Breast epithelium (tissue), 4 donors: Measurements from ENCODE around the gene CACNA2D3. TPM values are rescaled to one million over a fixed set of nuclear protein-coding genes. Genes with fewer than 3 reads are reported as not detected.

Source experiments
- DNase-seq, 2 donors: peaks; one replicate each; pipeline ENCODE4 v3.0.0-alpha.2; 2019; ENCODE audit warnings: low spot score in 2 of 2
- H3K27ac ChIP-seq, 2 donors: fragments of 200-600 bp; sonication (generic) in 1 of 2; one replicate each; pipeline ENCODE4 v1.5.1; 2016 to 2019; ENCODE audit warnings: mild to moderate bottlenecking in 1 of 2
- H3K27me3 ChIP-seq, 2 donors: fragments of 200-600 bp; sonication (generic) in 1 of 2; one replicate each; pipeline versions ENCODE4 v1.5.1 to v1.6.0; 2017 to 2019; ENCODE audit warnings: control low read depth in 1 of 2, mild to moderate bottlenecking in 1 of 2
- H3K36me3 ChIP-seq: fragments of 200-600 bp; one replicate; pipeline ENCODE4 v1.5.1; 2019
- H3K4me1 ChIP-seq, 2 donors: fragments of 200-600 bp; sonication (generic); one replicate each; pipeline ENCODE4 v1.5.1; 2016 to 2019; ENCODE audit warnings: control low read depth in 1 of 2
- H3K4me3 ChIP-seq, 3 donors: fragments of 200-600 bp; sonication (generic); 1 replicate in 2 of 3; 2 replicates in 1 of 3; pipeline ENCODE4 v1.5.1; 2016 to 2019; ENCODE audit warnings: mild to moderate bottlenecking in 3 of 3, moderate library complexity in 2 of 3
- H3K9me3 ChIP-seq, 2 donors: fragments of 200-600 bp; sonication (generic) in 1 of 2; one replicate each; pipeline ENCODE4 v1.5.1; 2016 to 2019; ENCODE audit warnings: control low read depth in 1 of 2
- CTCF ChIP-seq, 3 donors: fragments of 450-650 bp; IDR thresholded peaks; one replicate each; pipeline ENCODE4 v1.5.1; 2016 to 2017; ENCODE audit warnings: antibody characterized with exemption in 3 of 3, mild to moderate bottlenecking in 3 of 3, moderate library complexity in 3 of 3
- POLR2A ChIP-seq: fragments of 450-650 bp; IDR thresholded peaks from one replicate; pipeline ENCODE4 v1.6.1; 2016; ENCODE audit warnings: antibody characterized with exemption, mild to moderate bottlenecking, moderate library complexity
- POLR2AphosphoS5 ChIP-seq, 3 donors: sonication (generic); formaldehyde crosslinking; IDR thresholded peaks; one replicate each; pipeline ENCODE4 v1.6.1; 2017; ENCODE audit warnings: antibody characterized with exemption in 3 of 3
- intact Hi-C: fragments of 100-400 bp; cut with DNase I; formaldehyde crosslinking; loops from one replicate; pipeline ENCODE4 v1.15.1; 2023; ENCODE audit warnings: low total_unique reads
- total RNA-seq, 3 donors: library from RNA; depleted of rRNA; stranded (reverse); fragments of >200 nt; gene quantifications; one replicate each; pipeline ENCODE4 v1.1.0, GENCODE V29; 2016

CACNA2D3 gene
- total RNA-seq, 3 donors from 2014 or later, result 0.59 to 3.4 (median 2.3) TPM

- no peak for DNase-seq
- H3K9me3 ChIP-seq, result no peaks in the 10 kb centered on the region
- no peaks in the 10 kb centered on the region for H3K27me3 ChIP-seq
- TF ChIP-seq CTCF (IDR thresholded peaks at IDR 0.05), result no peak
- no peak for TF ChIP-seq POLR2AphosphoS5 (IDR thresholded peaks at IDR 0.05)
- no peak for TF ChIP-seq POLR2A
- no peak overlapping the region for H3K4me3 ChIP-seq
- intact Hi-C loops, result no loop called here
- no peaks in the 10 kb centered on the region for H3K36me3 ChIP-seq
- H3K27ac ChIP-seq, result no peak overlapping the region
- H3K4me1 ChIP-seq, result no peaks in the 10 kb centered on the region
Observed at GRCh38 chr3:54535619-54536018, 413.3 kb downstream of the CACNA2D3 start.

GRCh38 chr3:54536450-54536849 is 414.1 kb downstream of the CACNA2D3 start:
- H3K4me1 ChIP-seq, result no peaks in the 10 kb centered on the region
- intact Hi-C loops, result no loop called here
- H3K36me3 ChIP-seq, result no peaks in the 10 kb centered on the region

GRCh38 chr3:54537506-54537905 is 415.2 kb downstream of the CACNA2D3 start:
- Histone ChIP-seq H3K27me3 (no peaks in the 10 kb centered on the region), H3K9me3 (no peaks in the 10 kb centered on the region), H3K36me3 (no peaks in the 10 kb centered on the region), H3K4me3 (no peak overlapping the region), H3K4me1 (no peaks in the 10 kb centered on the region), H3K27ac (no peak overlapping the region)
- no peak for DNase-seq
- TF ChIP-seq CTCF (IDR thresholded peaks at IDR 0.05) (no peak), POLR2AphosphoS5 (IDR thresholded peaks at IDR 0.05) (no peak), POLR2A (no peak)
- intact Hi-C loops, result no loop called here

More at GRCh38 chr3:54536450-54536849, 414.1 kb downstream of the CACNA2D3 start:
- H3K4me3 ChIP-seq, result no peak overlapping the region
- no peaks in the 10 kb centered on the region for H3K27me3 ChIP-seq
- TF ChIP-seq CTCF (IDR thresholded peaks at IDR 0.05) (no peak), POLR2A (no peak), POLR2AphosphoS5 (IDR thresholded peaks at IDR 0.05) (no peak)
- no peak overlapping the region for H3K27ac ChIP-seq
- H3K9me3 ChIP-seq, result no peaks in the 10 kb centered on the region
- no peak for DNase-seq

GRCh38 chr3:54538346-54538745 is 416.0 kb downstream of the CACNA2D3 start:
- no peak for DNase-seq
- H3K4me3 ChIP-seq, result no peak overlapping the region
- intact Hi-C loops, result no loop called here
- H3K36me3 ChIP-seq, result no peaks in the 10 kb centered on the region
- no peaks in the 10 kb centered on the region for H3K4me1 ChIP-seq
- TF ChIP-seq CTCF (IDR thresholded peaks at IDR 0.05) (no peak), POLR2A (no peak), POLR2AphosphoS5 (IDR thresholded peaks at IDR 0.05) (no peak)
- no peak overlapping the region for H3K27ac ChIP-seq
- H3K27me3 ChIP-seq, result no peaks in the 10 kb centered on the region
- H3K9me3 ChIP-seq, result no peaks in the 10 kb centered on the region

GRCh38 chr3:54541369-54541768 is 419.0 kb downstream of the CACNA2D3 start:
- no peak overlapping the region for H3K4me3 ChIP-seq
- intact Hi-C loops, result no loop called here
- no peaks in the 10 kb centered on the region for H3K36me3 ChIP-seq
- H3K9me3 ChIP-seq, result no peaks in the 10 kb centered on the region
- H3K27ac ChIP-seq, result no peak overlapping the region
- no peaks in the 10 kb centered on the region for H3K4me1 ChIP-seq
- no peak for DNase-seq
- TF ChIP-seq POLR2AphosphoS5 (IDR thresholded peaks at IDR 0.05) (no peak), POLR2A (no peak), CTCF (IDR thresholded peaks at IDR 0.05) (no peak)
- H3K27me3 ChIP-seq, result no peaks in the 10 kb centered on the region
